EL (cell line): ENCODE measurements around the gene TRIM62.
"Not testable (repeated sequence)": the region's sequence is repeated elsewhere in the genome, so short reads cannot be mapped to it uniquely, and the experiment has no call there.

Experiments used
- DNase-seq: peaks from one replicate; pipeline ENCODE4 v3.0.0-alpha.2; 2016

Gene TRIM62

DNA sequence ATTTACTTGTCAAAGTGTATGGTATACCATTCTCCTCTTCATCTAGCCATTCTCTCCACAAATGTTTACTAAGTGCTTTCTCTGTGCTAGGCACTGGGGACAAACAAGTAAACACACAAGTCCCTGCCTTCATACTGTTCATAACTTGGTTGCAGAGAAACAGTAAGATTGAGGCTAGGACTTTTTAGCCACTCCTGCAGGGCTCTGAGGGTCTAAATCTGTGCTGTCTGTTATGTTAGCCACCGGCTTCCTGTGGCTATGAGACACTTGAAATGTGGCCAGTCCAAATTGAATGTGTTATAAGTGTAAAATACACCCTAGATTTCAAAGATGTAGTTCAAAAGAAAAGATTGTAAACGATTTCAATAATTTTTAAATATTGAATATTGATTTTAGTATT lies 50.7 kb downstream of the TRIM62 start:
- no peak for DNase-seq

DNA sequence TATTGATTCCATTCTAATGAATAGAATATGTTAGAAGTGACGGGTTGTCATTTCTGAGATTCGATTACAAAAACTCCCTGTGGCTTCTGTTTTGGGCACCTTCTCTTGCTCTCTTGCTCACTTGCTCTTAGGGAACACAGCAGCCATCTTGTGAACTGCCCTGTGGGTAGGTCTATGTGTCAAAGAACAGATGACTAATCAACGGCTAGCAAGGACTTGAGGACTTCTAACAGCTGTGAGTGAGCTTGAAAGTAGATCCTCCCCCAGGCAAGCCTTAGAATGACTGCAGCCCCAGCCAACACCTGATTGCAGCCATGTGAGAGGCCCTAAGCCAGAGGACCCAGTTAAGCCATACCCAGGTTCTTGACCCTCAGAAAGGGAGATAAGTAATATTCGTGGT lies 51.5 kb downstream of the TRIM62 start:
- DNase-seq, result peak; percentile 63

GRCh38 chr1:33128781-33129180 lies 53.1 kb downstream of the TRIM62 start:
- DNase-seq, result no peak

- DNase-seq, result peak; percentile 100
Measured at GRCh38 chr1:33127001-33127823, 54.6 kb downstream of the TRIM62 start.

DNA sequence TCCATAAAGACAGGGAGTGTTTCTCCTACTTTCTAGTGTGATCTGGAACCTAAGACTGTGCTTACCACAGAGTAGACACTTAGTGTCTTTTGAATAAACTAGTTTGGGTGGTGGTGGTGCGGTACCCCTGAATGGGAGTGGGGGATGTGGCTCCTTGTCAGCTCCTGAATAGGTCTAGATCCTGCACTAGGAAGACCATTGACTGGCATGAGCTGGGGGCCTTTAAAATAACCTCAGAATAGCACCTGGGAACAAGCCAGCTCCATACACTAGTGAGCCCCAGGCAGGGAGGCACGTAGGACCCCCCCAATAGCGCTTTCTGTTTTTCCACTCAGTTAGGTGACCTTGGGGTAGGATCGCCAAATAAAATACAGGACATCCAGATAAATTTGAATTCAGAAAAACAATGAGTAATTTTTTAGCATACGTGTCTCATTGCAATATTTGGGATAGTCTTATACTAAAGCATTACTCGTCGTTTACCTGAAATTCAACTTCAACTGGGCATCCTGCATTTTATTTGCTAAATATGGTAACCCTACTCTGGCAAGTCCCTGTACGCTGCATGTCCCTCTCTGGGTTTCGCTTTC lies 55.3 kb downstream of the TRIM62 start:
- DNase-seq, result no peak

DNA sequence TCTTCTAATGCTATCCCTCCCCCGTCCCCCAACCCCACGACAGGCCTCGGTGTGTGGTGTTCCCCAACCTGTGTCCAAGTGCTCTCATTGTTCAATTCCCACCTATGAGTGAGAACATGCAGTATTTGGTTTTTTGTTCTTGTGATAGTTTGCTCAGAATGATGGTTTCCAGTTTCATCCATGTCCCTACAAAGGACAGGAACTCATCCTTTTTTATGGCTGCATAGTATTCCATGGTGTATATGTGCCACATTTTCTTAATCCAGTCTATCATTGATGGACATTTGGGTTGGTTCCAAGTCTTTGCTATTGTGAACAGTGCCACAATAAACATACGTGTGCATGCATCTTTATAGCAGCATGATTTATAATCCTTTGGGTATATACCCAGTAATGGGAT lies 57.2 kb downstream of the TRIM62 start:
- DNase-seq, result not testable (repeated sequence)

GRCh38 chr1:33123266-33123665 lies 58.6 kb downstream of the TRIM62 start:
- no peak for DNase-seq

GRCh38 chr1:33122483-33123178 lies 59.2 kb downstream of the TRIM62 start:
- DNase-seq, result no peak

DNA sequence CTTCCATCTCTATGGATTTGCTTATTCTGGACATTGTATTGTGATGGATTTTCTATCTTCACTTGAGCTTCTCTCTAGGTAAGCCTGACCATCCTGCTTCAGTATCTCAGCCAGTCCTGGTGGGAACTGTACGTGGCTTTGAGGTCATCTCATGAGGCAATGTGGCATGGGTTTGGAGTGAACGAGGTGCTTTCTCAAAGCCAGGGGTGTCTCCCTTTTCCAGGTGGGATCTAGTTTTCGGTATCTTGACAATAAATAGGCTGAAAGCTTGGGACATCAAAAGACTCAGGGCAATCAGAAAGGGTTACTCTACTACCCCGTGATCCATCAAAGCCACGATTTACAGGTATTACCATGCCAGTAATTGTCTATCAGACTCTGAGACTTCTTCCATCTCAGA lies 60.1 kb downstream of the TRIM62 start:
- DNase-seq, result no peak

GRCh38 chr1:33120436-33121231 lies 61.2 kb downstream of the TRIM62 start:
- no peak for DNase-seq

- no peak for DNase-seq
Measured at GRCh38 chr1:33119532-33120217, 62.2 kb downstream of the TRIM62 start.

- DNase-seq, result no peak
Measured at GRCh38 chr1:33119050-33119449, 62.8 kb downstream of the TRIM62 start.

DNA sequence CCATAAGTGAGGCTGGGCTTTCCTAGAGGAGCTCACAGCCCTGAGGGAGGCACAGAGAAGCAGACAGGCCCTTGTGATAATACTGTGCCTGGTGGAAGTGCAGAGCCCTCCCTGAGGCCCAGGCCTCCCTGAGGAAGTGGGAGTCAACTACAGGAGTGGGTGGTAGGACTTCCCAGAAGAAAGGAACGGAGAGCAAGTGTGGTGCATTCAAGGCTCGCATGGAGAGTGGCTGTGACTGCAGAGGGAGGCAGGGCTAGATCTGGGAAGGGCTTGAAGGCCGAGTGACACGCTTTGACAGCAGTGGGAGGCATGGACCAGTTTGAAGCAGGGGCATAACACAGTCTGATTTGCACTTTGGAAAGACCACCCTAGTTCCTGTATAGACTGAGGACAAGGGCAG lies 63.6 kb downstream of the TRIM62 start:
- DNase-seq, result no peak

- DNase-seq, result no peak
Measured at GRCh38 chr1:33117440-33118085, 64.3 kb downstream of the TRIM62 start.

DNA sequence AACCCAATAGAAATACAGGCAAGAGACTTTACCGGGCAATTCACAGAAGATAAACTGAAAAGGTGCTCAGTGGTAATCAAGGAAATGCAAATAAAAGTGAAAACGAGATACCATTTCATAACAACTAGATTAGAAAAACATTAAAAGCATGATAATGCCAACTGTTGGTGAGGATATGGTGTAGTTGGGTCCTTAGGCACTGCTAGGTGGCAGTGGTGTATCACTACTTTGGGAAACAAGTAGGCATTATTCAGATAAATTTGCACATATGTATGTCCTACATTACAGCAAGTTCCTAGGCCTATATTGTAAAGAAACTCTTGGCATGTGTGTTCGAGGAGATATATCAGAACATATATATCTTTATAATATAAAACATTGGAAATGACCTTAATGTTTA lies 69.9 kb downstream of the TRIM62 start:
- no peak for DNase-seq

DNA sequence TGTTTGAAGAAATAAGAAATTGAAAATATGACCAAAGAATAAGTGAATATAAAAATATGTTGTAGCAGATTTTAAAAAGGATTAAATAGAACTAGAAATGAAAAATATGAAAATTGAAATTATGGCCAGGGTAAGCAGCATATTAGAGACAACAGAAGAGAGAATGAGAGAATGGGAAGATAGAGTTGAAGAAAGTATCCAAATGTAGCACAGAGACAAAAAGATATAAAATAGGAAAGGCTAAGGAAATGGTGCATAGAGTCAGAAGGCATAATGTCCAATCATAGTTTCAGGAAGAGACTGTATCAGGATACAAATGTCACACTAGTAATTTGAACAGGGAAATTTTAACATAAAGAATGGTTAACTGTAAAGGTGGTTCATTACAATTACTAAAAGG lies 71.4 kb downstream of the TRIM62 start:
- no peak for DNase-seq

DNA sequence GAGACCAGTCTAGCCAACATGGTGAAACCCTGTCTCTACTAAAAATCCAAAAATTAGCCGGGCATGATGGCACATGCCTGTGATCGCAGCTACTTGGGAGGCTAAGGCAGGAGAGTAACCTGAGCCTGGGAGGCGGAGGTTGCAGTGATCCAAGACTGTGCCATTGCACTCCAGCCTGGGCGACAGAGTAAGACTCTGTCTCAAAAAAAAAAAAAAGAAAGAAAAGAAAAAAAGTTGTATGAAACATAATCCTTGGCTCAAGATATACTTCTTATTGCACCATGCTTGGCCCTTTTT lies 81.8 kb downstream of the TRIM62 start:
- DNase-seq, result not testable (repeated sequence)

DNA sequence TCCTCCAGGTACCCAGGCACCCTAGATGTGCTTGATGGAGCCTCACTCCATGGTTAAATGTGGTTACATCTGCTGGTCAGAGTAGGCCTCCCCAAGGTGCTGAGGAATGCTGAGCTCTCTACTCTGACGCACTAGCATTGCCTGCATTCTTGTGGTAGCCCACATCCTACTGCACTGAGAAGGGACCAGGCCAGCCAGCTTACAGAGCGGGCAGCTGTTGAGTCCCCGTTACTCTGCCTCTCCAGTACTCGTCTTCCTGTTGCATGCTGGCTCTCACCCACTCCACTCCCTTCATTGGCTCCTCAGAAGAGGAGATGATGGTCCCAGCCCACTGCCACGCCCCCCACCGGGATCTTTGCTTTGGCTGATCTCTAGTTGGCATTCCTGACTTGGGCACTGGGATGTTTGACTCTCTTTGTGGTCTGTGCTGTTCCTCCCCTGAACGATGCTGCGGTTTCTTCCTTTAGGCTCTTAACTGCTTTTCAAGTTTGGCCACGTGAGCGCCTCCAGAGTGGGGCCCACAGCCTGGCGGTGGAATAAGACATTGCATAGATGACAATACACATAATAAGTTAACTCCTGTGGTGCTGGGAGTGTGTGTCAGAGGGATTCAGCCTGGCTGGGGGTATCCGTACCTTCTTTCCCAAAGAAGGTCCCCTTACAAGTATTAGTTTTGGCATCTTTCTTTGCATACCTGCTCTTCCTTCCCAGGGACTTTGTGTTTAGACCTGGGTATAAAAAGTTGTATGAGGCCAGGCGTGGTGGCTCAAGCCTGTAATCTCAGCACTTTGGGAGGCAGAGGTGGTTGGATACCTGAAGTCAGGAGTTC lies 82.3 kb downstream of the TRIM62 start:
- DNase-seq, result peak; percentile 100

GRCh38 chr1:33098371-33098770 lies 83.5 kb downstream of the TRIM62 start:
- peak; percentile 39 for DNase-seq

DNA sequence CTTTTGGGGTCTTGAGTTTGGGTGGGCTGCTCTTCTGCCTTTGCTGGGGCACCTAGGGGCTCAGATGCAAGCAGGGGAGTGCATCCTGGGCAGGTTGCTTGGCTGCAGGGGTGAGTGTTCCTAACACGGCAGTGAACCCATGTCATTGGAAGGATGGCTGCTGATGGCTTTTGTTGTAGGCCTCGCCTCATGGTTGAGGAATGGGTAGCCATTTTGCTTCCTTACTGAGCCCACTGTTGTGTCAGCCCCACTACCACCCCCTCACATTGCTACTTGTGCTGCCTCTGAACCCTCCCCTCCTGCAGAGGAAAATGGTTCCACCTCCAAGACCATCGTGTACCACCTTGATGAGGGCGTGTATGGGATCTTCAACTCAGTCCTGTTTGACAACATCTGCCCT lies 84.1 kb downstream of the TRIM62 start:
- no peak for DNase-seq

DNA sequence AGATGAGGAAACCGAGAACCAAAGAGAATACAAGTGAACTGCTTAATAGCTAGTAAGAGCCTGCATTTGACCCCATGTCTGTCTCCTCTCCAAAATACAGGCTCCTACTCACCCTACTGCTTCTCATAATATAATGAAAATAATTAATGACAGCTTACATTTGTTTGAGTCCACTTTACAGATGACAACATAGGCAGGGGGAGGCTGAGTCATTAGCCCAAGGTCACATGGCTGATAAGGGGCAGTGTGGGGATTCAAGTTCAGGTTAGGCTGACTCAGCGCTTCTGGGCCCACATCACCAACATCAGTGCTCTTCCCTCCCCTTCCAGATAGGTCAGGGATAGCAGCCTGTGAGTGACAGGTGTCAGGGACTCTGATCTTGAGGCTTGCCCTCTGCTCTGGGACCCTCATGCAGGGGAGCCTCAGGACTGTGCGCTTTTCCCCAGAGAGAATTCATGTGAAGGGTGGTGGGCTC lies 84.7 kb downstream of the TRIM62 start:
- peak; percentile 53 for DNase-seq
